ENCODE data around the gene TAF11.

Gene TAF11

DNA sequence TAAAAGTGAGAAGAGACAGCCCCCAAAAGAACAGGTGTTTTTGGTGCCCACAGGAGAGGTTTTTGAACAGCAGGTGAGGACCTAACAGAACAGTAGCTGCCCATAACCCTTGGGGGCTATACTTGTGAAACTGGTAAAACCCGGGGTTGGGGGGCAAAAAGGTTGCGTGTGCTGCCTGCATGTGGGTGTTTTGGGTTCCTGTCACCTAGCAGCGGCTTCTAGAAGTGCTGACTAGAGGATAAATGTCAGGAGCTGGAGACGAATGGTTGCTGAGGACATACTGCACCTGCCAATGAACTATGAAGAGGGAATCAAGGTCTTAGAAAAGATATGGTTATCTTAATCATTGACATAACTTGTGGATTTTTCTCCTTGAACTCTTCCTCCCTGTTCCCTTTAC, 16.0 kb downstream of the TAF11 start:
- TF ChIP-seq, protein P1, sequence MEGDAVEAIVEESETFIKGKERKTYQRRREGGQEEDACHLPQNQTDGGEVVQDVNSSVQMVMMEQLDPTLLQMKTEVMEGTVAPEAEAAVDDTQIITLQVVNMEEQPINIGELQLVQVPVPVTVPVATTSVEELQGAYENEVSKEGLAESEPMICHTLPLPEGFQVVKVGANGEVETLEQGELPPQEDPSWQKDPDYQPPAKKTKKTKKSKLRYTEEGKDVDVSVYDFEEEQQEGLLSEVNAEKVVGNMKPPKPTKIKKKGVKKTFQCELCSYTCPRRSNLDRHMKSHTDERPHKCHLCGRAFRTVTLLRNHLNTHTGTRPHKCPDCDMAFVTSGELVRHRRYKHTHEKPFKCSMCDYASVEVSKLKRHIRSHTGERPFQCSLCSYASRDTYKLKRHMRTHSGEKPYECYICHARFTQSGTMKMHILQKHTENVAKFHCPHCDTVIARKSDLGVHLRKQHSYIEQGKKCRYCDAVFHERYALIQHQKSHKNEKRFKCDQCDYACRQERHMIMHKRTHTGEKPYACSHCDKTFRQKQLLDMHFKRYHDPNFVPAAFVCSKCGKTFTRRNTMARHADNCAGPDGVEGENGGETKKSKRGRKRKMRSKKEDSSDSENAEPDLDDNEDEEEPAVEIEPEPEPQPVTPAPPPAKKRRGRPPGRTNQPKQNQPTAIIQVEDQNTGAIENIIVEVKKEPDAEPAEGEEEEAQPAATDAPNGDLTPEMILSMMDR (IDR thresholded peaks at IDR 0.05) = no peak

DNA sequence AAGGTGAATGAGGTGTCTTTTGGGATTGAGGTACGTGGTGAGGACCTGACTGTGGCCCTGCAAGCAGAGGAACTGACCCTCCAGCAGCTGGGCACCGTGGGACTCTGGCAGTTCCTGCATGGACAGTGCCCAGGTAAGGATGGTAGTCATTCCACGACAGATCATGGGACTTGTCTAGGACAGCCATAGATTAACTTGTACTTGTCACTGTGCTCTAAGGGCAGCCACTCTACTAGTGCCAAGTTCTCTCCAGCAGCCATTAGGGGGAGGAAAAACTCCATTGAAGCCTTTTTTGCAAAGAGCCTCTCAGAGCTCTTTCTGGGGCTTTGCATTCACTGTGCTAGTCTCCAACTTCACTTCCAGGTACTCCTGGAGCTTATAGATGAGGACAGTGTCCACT, 20.4 kb downstream of the TAF11 start:
- TF ChIP-seq, protein P1 (IDR thresholded peaks at IDR 0.05) = no peak

DNA sequence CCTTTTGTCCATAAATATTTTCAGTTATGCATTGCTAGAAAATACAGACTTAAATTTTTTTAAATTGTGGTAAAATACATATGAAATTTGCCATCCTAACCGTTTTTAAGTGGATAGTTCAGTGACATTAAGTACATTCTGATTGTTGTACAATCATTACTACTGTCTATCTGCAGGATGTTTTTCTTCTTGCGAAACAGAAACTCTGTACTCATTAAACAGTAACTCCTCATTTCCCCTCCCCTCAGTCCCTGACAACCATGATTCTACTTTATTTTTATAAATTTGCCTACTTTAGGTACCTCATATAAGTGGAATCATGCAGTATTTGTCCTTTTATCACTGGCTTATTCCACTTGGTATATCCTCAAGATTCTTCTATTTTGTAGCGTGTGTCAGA, 21.3 kb downstream of the TAF11 start:
- TF ChIP-seq, protein P1 (IDR thresholded peaks at IDR 0.05) = no peak

DNA sequence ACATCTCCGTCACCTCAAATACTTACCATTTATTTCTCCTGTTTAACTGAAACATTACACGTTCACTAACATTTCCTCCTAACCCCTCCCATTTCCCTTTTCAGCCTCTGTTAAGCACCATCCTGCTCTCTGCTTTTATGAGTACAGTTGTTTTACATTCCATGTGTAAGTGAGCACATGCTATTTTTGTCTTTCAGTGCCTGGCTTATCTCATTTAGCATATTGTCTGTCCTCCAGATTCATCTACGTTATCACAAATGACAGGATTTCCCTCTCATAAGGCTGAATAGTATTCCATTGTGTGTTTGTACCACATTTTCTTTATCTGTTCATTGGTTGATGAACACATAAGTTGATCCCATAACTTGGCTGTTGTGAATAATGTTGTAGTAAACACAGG, 22.7 kb downstream of the TAF11 start:
- TF ChIP-seq, protein P1 (IDR thresholded peaks at IDR 0.05) = no peak

DNA sequence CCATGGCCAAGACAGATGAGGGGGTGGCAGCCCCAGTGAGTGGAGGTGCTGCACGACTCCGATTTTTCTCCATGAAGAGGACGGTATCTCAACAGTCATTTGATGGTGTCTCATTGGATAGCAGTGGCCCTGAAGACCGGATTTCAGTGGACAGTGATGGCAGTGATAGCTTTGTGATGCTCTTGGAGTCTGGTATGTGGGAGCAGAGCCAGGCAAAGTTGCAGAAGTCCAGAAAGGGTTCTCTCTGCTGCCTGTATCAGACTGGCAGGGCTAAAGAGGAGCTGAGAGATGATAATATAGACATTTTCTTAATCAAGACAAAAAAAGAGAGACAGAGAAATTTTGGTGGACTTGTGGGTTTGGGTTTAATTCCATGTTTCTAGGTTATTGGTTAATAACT, 23.8 kb downstream of the TAF11 start:
- TF ChIP-seq, protein P1 (IDR thresholded peaks at IDR 0.05) = no peak

DNA sequence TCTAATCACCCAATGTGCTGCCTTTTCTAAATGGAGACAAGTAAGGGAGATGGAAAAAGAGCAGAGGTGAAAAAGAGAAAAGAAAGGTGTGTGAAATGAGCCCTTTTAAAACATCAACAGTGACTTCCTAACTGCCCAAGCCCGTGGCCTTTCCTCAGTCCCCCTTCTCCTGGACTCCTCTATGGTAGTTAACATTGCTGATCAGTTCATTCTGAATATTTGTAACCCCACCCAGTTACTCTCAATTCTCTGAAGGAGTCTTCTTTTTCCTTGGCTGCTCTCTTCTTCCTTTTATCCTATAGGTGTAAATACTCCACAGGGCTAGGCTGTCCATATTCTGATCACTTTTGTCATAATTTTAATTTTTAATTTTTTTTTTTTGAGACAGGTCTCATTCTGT, 27.1 kb downstream of the TAF11 start:
- TF ChIP-seq, protein P1 (IDR thresholded peaks at IDR 0.05) = no peak

DNA sequence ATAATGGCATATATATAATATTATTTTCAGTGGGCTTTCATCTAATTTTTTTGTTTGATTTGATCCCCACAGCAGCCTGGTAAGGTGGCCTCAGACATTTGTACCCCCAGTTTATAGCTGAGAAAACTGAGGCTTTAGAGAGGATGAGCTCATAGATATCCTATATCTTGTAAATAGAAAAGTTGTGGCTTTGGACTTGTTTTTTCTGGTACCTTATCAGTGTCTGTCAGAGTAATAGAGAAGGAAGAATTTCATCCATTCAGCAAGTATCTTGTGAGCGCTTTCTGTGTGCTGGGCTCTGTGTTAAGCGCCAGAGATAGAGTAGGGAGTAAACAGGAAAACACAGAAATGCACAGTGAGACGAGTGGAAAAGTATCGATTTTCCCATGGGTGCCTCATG, 27.9 kb downstream of the TAF11 start:
- TF ChIP-seq, protein P1 (IDR thresholded peaks at IDR 0.05) = no peak

DNA sequence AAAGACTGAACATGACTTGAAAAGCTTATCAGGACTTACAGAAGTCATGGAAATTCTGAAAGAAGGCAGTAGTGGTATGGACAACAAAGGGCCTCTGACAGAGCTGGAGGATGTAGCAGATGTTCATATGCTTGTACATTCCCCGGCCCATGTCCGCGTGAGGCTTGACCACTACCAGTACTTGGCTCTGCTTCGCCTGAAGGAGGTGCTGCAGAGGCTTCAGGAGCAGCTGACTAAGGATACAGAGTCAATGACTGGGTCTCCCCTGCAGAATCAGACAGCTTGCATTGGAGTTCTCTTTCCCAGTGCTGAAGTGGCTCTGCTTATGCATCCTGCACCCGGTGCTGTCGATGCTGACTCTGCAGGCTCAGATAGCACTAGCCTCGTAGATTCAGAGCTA, 29.2 kb downstream of the TAF11 start:
- TF ChIP-seq, protein P1 (IDR thresholded peaks at IDR 0.05) = no peak

Data from LNCAP (cell line).